NCI-H460 (cell line): ENCODE data around the gene FAT2. TPM values are rescaled to one million over a fixed set of nuclear protein-coding genes. Genes with fewer than 3 reads are reported as not detected.
"Not testable (repeated sequence)": the region's sequence is repeated elsewhere in the genome, so short reads cannot be mapped to it uniquely, and the experiment has no call there.

Experiments
- DNase-seq: peaks from one replicate; pipeline ENCODE4 v3.0.0-alpha.2; 2016; ENCODE audit warnings: low read depth; ENCODE audit errors: extremely low read depth
- total RNA-seq: library from RNA; depleted of rRNA; stranded (reverse); fragments of >200 nt; shearing (Covaris generic); gene quantifications from 2 replicates; pipeline ENCODE4 v1.2.3, GENCODE V29; 2014

The FAT2 gene
- total RNA-seq, 1 experiment from 2014 or later: not detected

GRCh38 chr5:151584057-151584937 lies 6.8 kb downstream of the FAT2 start:
- no peak for DNase-seq

GRCh38 chr5:151581812-151582583 lies 9.1 kb downstream of the FAT2 start:
- no peak for DNase-seq

GRCh38 chr5:151581347-151581746 lies 9.8 kb downstream of the FAT2 start:
- no peak for DNase-seq

GRCh38 chr5:151580858-151581257 lies 10.3 kb downstream of the FAT2 start:
- no peak for DNase-seq

- no peak for DNase-seq
These were observed 10.9 kb downstream of the FAT2 start for GRCh38 chr5:151580239-151580638.

- DNase-seq: not testable (repeated sequence)
These were observed 12.0 kb downstream of the FAT2 start for GRCh38 chr5:151579146-151579545.

GRCh38 chr5:151578326-151579025 lies 12.7 kb downstream of the FAT2 start:
- DNase-seq: no peak

- no peak for DNase-seq
These were observed 13.6 kb downstream of the FAT2 start for GRCh38 chr5:151577566-151577965.

GRCh38 chr5:151574444-151574996 lies 16.6 kb downstream of the FAT2 start:
- DNase-seq: no peak

GRCh38 chr5:151572657-151573368 lies 18.3 kb downstream of the FAT2 start:
- DNase-seq: no peak

- no peak for DNase-seq
These were observed 19.6 kb downstream of the FAT2 start for GRCh38 chr5:151571270-151572173.

- no peak for DNase-seq
These were observed 20.4 kb downstream of the FAT2 start for GRCh38 chr5:151570512-151571269.

- DNase-seq: no peak
These were observed 21.1 kb downstream of the FAT2 start for GRCh38 chr5:151570058-151570457.

- no peak for DNase-seq
These were observed 21.7 kb downstream of the FAT2 start for GRCh38 chr5:151569132-151570046.

- no peak for DNase-seq
These were observed 23.1 kb downstream of the FAT2 start for GRCh38 chr5:151568036-151568435.

GRCh38 chr5:151565971-151566370 lies 25.2 kb downstream of the FAT2 start:
- no peak for DNase-seq

GRCh38 chr5:151562019-151562707 lies 29.0 kb downstream of the FAT2 start:
- no peak for DNase-seq
